PFSK-1 (cell line): ENCODE data around the gene TMEM185B.

ENCODE experiments used
- FOXP2 ChIP-seq: optimal IDR thresholded peaks from 2 replicates; pipeline ENCODE3; 2011; ENCODE audit warnings: borderline replicate concordance, control low read depth, inconsistent platforms; ENCODE audit not compliant: insufficient read depth; ENCODE audit errors: extremely low read length, extremely low read depth
- POLR2AphosphoS5 ChIP-seq: IDR thresholded peaks from 2 replicates; pipeline ENCODE4 v1.6.1; 2012; ENCODE audit warnings: low read depth, mild to moderate bottlenecking, control low read depth, low read length, moderate library complexity
- REST ChIP-seq, 2 experiments: IDR thresholded peaks; 2 replicates each; pipeline versions ENCODE4 v1.6.1 to v1.8.0; 2011 to 2012; ENCODE audit warnings: low read depth in 2 of 2, low read length in 2 of 2, control low read depth in 1 of 2, inconsistent platforms in 1 of 2, mild to moderate bottlenecking in 1 of 2, moderate library complexity in 1 of 2; ENCODE audit not compliant: insufficient read depth in 1 of 2

DNA sequence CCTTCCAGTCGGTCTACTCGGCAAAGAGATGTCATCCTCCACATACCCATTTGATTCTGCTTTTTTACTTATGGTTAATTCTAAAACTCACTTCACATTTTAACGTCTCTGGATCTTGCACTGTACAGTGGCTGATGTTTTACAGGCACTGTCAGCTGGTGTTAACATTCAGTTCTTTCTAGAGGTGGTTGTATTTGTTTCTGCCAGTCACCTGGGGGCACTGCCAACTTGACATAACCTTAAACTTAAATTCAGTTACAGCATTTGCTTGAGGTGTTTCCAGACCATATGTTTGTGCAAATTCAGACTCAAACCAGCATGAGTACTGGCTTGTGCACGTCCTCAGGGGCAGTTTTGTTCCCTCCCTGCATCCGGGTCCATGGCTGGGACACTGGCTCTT, 5.3 kb upstream of the TMEM185B start:
- TF ChIP-seq POLR2AphosphoS5 (no peak), REST (IDR thresholded peaks at IDR 0.05; ENCODE audit: insufficient read depth in 1 of 2, low read depth in 2 of 2, low read length in 2 of 2) (no peak), FOXP2 (no peak)
